ENCODE results near the gene TAS2R60. TPM values are rescaled to one million over a fixed set of nuclear protein-coding genes. Genes with fewer than 3 reads are reported as not detected.

Gene TAS2R60, protein sequence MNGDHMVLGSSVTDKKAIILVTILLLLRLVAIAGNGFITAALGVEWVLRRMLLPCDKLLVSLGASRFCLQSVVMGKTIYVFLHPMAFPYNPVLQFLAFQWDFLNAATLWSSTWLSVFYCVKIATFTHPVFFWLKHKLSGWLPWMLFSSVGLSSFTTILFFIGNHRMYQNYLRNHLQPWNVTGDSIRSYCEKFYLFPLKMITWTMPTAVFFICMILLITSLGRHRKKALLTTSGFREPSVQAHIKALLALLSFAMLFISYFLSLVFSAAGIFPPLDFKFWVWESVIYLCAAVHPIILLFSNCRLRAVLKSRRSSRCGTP
- total RNA-seq, result not detected in 2 replicates

DNA sequence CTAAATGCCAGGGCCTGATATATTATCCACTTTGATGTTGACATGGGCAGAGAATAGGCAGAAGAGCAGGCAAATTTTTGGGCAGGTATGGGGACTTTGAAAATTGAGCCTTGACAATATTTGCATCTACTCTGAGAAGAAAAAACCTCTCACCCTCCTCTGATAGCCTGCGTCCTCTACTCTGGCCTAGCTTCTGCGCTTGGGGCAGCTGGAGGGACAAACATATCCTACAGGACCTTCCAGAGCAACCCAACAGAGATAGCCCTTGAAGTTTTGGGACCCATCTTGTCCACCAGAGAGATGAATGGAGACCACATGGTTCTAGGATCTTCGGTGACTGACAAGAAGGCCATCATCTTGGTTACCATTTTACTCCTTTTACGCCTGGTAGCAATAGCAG, at the start of gene TAS2R60:
Gene TAS2R60, plus strand, starts transcription at position 301 of the 400 bp plus-strand sequence. Its CDS starts 0 bp downstream, at position 301.

DNA sequence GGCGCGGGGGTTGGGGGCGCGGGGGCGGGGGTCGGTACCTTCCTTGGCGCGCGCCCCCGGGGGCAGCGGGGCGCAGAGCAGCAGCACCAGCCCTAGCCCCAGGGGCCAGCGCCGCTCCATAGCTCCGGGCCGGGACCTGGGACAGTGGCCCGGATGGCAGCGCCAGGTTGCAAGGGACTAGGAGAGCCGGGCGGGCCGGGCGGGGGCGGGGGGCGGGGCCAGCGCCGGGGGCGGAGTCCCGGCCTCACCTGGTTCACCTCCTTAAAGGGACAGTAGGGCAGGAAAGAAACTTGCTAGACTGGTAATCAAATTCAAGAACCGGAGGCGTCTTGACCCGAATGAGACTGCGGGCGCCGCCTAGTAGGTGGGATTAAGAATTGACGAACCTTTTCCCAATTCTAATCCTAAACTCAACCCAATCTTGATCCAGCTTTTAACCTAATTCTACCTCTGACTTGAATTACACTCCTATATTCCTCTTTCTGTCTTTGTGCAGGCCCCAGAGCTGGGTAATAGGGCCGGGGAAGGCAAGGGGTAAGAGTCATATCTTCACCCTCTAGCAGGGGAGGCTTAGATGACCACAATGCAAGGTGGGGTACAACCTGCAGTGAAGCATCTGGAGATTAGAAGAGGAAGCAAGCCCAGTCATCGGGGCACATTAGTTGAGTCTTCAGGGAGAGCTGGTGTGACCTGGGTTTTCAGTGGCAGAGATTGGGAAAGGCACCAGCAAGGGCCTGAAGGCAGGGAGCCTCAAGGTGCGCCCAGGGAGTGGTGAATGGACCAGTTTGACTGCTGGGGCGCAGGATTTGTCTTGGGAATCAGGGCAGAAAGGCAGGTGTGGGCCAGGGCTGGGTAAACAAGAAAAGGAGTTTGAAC, 34.3 kb upstream of the TAS2R60 start, which contains the start of gene EPHA1:
Gene EPHA1, minus strand, starts transcription at position 171 of the 876 bp plus-strand sequence. Its CDS starts 51 bp downstream, at position 120.

DNA sequence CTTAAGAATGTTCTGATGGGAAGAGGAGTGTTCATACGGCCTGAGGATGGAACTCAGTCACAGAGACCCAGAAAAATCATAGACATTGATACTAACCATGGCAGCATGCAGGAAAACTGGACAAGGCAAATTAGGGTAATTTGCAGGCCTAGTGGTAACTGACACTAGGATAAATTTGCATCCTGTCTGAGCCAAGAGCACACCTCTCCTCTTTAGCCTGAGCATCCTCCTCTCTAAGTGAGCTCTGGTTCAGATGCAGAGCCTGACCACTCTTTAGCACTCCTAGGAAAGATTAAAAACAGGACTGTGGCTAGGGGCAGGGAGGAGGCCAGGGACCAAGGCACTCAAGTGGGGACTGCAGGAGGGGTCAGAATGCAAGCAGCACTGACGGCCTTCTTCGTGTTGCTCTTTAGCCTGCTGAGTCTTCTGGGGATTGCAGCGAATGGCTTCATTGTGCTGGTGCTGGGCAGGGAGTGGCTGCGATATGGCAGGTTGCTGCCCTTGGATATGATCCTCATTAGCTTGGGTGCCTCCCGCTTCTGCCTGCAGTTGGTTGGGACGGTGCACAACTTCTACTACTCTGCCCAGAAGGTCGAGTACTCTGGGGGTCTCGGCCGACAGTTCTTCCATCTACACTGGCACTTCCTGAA, 34.4 kb downstream of the TAS2R60 start, which contains the start of gene TAS2R41:
Gene TAS2R41, plus strand, starts transcription at position 373 of the 650 bp plus-strand sequence. Its CDS starts 0 bp downstream, at position 373.

Other genes with a start within 250 kb of the TAS2R60 start
- gene TAS2R40, start 221.4 kb upstream of the TAS2R60 start, total RNA-seq, result not detected in 2 replicates
- 154 and 185 TPM in 2 replicates for gene GSTK1, start 180.0 kb upstream of the TAS2R60 start, total RNA-seq
- gene TMEM139, start 158.5 kb upstream of the TAS2R60 start, total RNA-seq, result not detected in 2 replicates
- 7.2 and 10.1 TPM in 2 replicates for gene CASP2, start 155.1 kb upstream of the TAS2R60 start, total RNA-seq
- not detected in 2 replicates for gene CLCN1, start 127.3 kb upstream of the TAS2R60 start, total RNA-seq
- gene FAM131B, start 80.7 kb upstream of the TAS2R60 start, total RNA-seq, result 0.53 and 1.2 TPM in 2 replicates
- 201 and 204 TPM in 2 replicates for gene ZYX, start 62.1 kb upstream of the TAS2R60 start, total RNA-seq
- gene EPHA1, start 34.6 kb upstream of the TAS2R60 start, total RNA-seq, result not detected in 2 replicates
- gene TAS2R41, start 34.4 kb downstream of the TAS2R60 start, total RNA-seq, result not detected in 2 replicates
- gene CTAGE15, start 128.3 kb downstream of the TAS2R60 start, total RNA-seq, result not detected in 2 replicates
- gene TCAF2, start 177.5 kb downstream of the TAS2R60 start, total RNA-seq, result 0.89 and 3.2 TPM in 2 replicates